ENCODE results near the gene CACNA1A.
A peak's percentile ranks its signal among the peaks of the same experiment; 100 is the strongest.
"Not testable (repeated sequence)": the region's sequence is repeated elsewhere in the genome, so short reads cannot be mapped to it uniquely, and the experiment has no call there.

Gene CACNA1A

DNA sequence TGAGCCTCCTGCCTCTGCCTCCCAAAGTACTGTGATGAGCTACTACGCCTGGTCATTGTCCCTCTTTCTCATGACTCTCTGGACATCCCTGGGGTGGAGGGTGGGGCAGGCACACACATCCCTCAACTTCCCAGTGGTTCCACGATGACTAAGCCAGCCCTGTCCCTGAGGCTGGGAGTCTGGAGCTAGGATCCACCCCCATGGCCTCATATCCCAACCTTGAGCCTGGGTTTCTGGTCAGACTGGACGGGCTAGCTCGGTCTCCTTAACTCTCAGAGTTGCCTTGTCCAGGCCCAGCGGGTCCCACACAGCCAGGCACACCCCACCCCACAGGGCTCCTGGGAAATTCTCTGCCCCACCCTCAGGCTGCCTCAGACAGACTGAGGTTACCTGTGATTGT lies 336.5 kb downstream of the CACNA1A start:
- no peak for DNase-seq (ENCODE audit: low read depth in 3 of 3, low spot score in 1 of 3)

- DNase-seq (ENCODE audit: low read depth in 3 of 3, low spot score in 1 of 3): not testable (repeated sequence)
Observed at GRCh38 chr19:13166151-13166550, 340.1 kb downstream of the CACNA1A start.

GRCh38 chr19:13165162-13165997 lies 340.9 kb downstream of the CACNA1A start:
- DNase-seq (ENCODE audit: low read depth in 3 of 3, low spot score in 1 of 3): no peak

- no peak for DNase-seq (ENCODE audit: low read depth in 3 of 3, low spot score in 1 of 3)
Observed at GRCh38 chr19:13164343-13165161, 341.7 kb downstream of the CACNA1A start.

GRCh38 chr19:13163609-13164342 lies 342.5 kb downstream of the CACNA1A start:
- DNase-seq (ENCODE audit: low read depth in 3 of 3, low spot score in 1 of 3): no peak

DNA sequence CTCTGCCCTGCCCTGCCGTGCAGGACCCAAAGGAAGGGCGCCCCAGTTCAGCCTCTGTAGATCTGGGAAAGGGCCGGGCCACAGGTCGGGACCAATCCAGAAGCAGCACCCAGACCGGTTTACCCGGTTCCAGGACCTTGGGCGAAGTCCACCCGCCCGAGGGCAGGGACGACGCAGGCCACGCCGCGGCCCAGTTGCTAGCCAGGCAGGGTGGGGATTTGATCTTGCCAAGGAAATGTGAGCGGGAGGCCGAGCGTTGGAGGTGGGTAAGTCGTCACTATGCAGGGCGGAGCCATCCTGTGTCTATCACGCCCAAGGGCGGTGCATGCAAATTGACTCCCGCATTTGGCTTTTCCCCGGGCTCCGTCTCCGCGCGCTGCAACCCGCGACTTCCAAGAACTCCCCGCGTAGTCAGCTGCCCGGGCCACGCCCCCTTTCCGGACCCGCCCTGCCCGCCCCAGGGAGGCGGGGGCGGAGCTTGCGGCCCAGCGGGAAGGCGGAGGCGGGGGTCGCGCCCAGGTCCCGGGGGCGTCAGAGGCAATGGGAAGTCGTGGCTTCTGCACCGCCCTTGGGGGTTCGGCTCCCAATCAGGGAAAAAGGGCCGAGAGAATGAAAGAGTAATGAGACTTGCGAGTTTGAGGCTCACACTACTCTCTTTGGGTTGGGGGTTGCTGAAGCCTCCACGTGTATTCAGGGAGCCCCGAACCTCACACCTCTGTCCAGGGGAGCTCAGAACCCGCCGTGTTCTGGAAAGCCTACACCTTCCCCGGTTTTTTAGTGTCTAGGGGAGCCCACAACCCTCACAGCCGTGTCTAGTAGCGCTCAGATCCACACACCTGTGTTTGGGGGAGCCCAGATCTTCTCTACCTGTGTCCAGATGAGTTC lies 343.3 kb downstream of the CACNA1A start:
- peak; percentile 57 to 78 (median 60) for DNase-seq (ENCODE audit: low read depth in 3 of 3, low spot score in 1 of 3)

GRCh38 chr19:13160557-13160956 lies 345.7 kb downstream of the CACNA1A start:
- no peak for DNase-seq (ENCODE audit: low read depth in 3 of 3, low spot score in 1 of 3)

- no peak for DNase-seq (ENCODE audit: low read depth in 3 of 3, low spot score in 1 of 3)
Observed at GRCh38 chr19:13159713-13160112, 346.6 kb downstream of the CACNA1A start.

Data from stimulated activated CD4-positive, alpha-beta T cell treated with anti-CD3 and anti-CD28 coated beads, TNF-alpha, amount 100 ng/mL, for 1 hour (primary cell).